Measurements from ENCODE around the gene STMN1.

GRCh38 chr1:25955553-25955952 is 49.3 kb upstream of the STMN1 start:
- no peak for TF ChIP-seq CTCF (IDR thresholded peaks at IDR 0.05)
- no peak for TF ChIP-seq EZH2 (IDR thresholded peaks at IDR 0.05)

Measured in neural progenitor cell (in vitro differentiated cells).